Thoracic aorta (tissue), 2 donors: ENCODE results near the gene SIRT2. TPM values are rescaled to one million over a fixed set of nuclear protein-coding genes. Genes with fewer than 3 reads are reported as not detected.

Experiments used
- ATAC-seq: fragments of 150-250 bp; one replicate; pipeline ENCODE4 v1.8.0; 2017; ENCODE audit warnings: low read depth; ENCODE audit not compliant: insufficient number of reproducible peaks, low FRiP score
- DNase-seq: peaks from one replicate; pipeline ENCODE4 v3.0.0-alpha.2; 2020; ENCODE audit warnings: low spot score
- H3K27ac ChIP-seq, 2 donors: fragments of 200-600 bp; sonication (generic); 1 replicate in 1 of 2; 2 replicates in 1 of 2; pipeline ENCODE4 v1.5.1; 2016; ENCODE audit warnings: mild to moderate bottlenecking in 2 of 2, moderate library complexity in 2 of 2
- H3K27me3 ChIP-seq: fragments of 200-600 bp; sonication (generic); replicated peaks from 2 replicates; pipeline ENCODE4 v1.6.0; 2016; ENCODE audit warnings: mild to moderate bottlenecking; ENCODE audit not compliant: insufficient read depth
- H3K36me3 ChIP-seq: fragments of 200-600 bp; sonication (generic); one replicate; pipeline ENCODE4 v1.5.1; 2016
- H3K4me1 ChIP-seq, 2 donors: fragments of 200-600 bp; sonication (generic); 1 replicate in 1 of 2; 2 replicates in 1 of 2; pipeline versions ENCODE4 v1.5.1 to v1.6.0; 2016; ENCODE audit warnings: low read depth in 2 of 2, mild to moderate bottlenecking in 1 of 2; ENCODE audit not compliant: control insufficient read depth in 1 of 2
- H3K4me3 ChIP-seq: fragments of 200-600 bp; sonication (generic); 2 replicates; pipeline ENCODE4 v1.5.1; 2016; ENCODE audit warnings: mild to moderate bottlenecking
- H3K9me3 ChIP-seq: fragments of 200-600 bp; sonication (generic); 2 replicates; pipeline ENCODE4 v1.5.1; 2016
- CTCF ChIP-seq: fragments of 200-600 bp; sonication (generic); IDR thresholded peaks from one replicate; pipeline ENCODE4 v1.5.1; 2019; ENCODE audit warnings: antibody characterized with exemption
- total RNA-seq, 2 donors: library from RNA; depleted of rRNA; stranded (reverse); fragments of >200 nt; gene quantifications; one replicate each; pipeline versions ENCODE4 v1.1.0 to v1.2.3, GENCODE V29; 2016

SIRT2 gene
- 10 to 100 TPM; 42.8 to 68.4 TPM for total RNA-seq

DNA sequence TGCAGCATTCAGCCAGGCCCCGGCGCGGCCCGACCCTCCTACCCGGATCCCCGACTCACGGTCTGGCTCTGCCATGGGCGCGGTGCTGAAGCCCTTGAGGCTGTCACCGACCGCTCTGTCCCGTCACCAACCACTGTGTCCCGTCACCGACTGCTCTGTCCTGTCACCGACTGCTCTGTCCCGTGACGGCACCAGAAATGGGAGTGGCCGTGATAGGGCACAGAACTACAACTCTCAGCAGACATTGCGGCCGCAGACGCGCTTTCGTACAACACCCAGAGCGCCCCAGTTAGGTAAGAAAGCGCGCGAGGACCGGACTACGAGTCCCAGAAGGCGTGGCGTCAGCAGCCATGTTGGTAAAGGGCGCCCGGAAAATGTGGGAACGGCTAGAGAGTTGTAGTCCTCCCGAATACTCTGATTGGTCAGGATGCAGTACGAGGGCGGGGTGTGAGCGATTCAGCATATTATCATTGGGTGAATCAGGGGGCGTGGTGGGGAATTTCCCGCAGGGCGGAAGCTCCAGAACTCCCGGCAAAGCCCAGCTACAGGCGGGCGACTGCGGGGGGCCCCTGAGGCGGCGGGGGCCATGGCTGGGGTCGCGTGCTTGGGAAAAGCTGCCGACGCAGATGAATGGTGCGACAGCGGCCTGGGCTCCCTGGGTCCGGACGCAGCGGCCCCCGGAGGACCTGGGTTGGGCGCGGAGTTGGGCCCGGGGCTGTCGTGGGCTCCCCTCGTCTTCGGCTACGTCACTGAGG is at the start of gene SIRT2, which contains the start of gene NFKBIB:
SIRT2 (minus strand) TSS at position 172 of the 755 bp plus-strand sequence; CDS start at position 75, 97 bp downstream.
NFKBIB (plus strand) TSS at position 523 of the 755 bp plus-strand sequence; CDS start at position 587, 64 bp downstream.
- Histone ChIP-seq H3K9me3 (no peaks in the 10 kb centered on the region), H3K4me3 (peak within 1 kb of the TSS; percentile 75), H3K4me1 (peaks cover 18 to 33% of the 10 kb centered on the region in 2 donors), H3K27me3 (no peaks in the 10 kb centered on the region), H3K36me3 (peaks cover 5% of the 10 kb centered on the region), H3K27ac (peak within 1 kb of the TSS; percentile 79 to 81)
- DNase-seq (peak; percentile 100), ATAC-seq (peak; percentile 98)
- TF ChIP-seq CTCF: no peak

DNA sequence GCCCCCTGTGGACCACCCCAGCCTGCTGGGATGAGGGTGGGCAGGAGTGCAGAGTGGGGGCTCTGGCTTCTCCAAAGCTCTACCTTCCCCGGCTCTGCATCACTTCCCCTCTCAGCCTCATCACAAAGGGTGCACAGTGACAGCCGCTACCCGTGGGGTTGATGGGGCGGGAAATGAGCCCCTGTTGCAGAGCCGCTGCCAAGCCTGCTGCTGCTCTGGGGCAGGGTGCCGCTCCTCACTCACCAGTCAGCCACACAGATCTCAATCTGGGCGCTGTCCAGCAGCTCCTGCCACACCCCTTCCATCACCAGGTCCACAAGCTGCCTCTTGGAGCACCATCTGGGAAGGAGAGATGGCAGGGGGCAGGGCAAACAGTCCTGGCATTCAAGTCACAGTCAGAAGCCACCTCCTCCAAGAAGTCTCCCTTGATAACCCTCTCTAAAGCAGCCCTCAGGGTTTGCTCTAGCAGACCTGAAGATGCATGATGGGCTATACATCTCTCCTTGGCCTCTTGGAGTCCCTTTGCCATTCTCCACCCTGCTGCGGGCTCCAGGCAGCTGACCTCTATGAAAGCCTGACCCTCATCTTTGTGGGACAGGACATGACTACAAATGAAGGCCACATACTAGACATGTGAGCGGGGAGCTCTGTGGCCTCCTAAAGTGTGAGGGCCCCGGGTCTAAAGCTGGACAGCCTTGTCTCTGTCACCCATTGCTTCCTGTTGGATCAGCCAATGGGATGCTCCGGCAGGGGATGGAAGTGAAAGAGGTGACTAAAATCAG is 47.0 kb upstream of the SIRT2 start:
- Histone ChIP-seq H3K9me3 (no peaks in the 10 kb centered on the region), H3K36me3 (peaks cover 10% of the 10 kb centered on the region), H3K4me1 (peaks cover 0 to 9% of the 10 kb centered on the region in 2 donors), H3K27me3 (no peaks in the 10 kb centered on the region), H3K4me3 (no peak overlapping the region), H3K27ac (no peak overlapping the region)
- DNase-seq: no peak
- TF ChIP-seq CTCF: no peak
- no peak for ATAC-seq

DNA sequence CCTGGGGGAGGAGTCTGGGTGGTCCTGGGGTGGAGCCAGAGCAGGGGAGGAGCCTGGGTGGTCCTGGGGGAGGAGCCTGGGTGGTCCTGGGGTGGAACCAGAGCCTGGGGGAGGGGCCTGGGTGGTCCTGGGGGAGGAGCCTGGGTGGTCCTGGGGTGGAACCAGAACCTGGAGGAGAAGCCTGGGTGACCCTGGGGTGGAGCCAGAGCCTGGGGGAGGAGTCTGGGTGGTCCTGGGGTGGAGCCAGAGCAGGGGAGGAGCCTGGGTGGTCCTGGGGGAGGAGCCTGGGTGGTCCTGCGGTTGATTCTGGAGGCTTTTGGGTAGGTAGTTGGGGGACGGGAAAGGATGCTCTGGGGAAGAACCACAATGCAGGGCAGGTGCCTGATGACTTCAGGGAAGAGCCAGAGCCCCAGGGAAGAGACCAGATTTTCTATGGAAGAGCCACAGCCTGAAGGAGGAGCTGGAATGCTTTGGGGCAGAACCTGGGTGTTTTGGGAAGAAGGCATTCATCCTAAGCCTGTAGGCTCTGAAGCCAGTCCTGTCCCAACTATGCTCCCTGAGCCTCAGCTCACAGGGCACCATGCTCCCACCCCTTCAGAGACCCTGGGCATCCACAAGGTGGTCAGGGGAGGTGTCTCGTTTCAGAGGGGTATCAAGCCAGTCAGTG is 46.3 kb upstream of the SIRT2 start:
- peaks cover 0 to 9% of the 10 kb centered on the region in 2 donors for H3K4me1 ChIP-seq
- H3K27ac ChIP-seq: no peak overlapping the region
- no peaks in the 10 kb centered on the region for H3K27me3 ChIP-seq
- TF ChIP-seq CTCF: no peak
- H3K9me3 ChIP-seq: no peaks in the 10 kb centered on the region
- peaks cover 10% of the 10 kb centered on the region for H3K36me3 ChIP-seq
- ATAC-seq (no peak), DNase-seq (no peak)
- no peak overlapping the region for H3K4me3 ChIP-seq

DNA sequence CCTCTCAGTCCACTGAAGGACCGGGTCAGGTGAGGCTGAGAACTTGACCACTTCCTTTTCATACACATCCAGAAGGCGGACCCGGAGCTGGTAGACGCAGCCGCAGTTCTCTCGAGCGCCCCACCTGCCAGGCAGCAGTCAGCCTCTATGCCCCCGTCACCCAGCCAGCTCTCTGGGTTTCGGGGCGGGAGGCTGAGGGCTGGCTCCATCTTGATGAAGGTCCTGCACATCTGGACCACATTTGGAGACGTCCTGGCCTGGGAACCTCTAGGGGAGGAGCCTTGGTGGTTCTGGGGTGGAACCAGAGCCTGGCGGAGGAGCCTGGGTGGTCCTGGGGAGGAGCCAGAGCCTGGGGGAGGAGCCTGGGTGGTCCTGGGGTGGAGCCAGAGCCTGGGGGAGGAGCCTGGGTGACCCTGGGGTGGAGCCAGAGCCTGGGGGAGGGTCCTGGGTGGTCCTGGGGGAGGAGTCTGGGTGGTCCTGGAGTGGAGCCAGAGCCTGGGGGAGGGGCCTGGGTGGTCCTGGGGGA is 45.6 kb upstream of the SIRT2 start:
- Histone ChIP-seq H3K36me3 (peaks cover 10% of the 10 kb centered on the region), H3K4me3 (no peak overlapping the region)
- no peak for DNase-seq

More for the DNA sequence above, 45.6 kb upstream of the SIRT2 start:
- Histone ChIP-seq H3K4me1 (peaks cover 0 to 5% of the 10 kb centered on the region in 2 donors), H3K27me3 (no peaks in the 10 kb centered on the region), H3K27ac (no peak overlapping the region), H3K9me3 (no peaks in the 10 kb centered on the region)
- no peak for TF ChIP-seq CTCF
- no peak for ATAC-seq
